Activated CD4-positive, alpha-beta T cell treated with anti-CD3 and anti-CD28 coated beads, Interleukin-2, Interleukin-6, amounts not matched to agents 100 ng/mL and 50 ng/mL, durations not matched to agents 16 hours and 8 hours (primary cell): ENCODE data around the gene ZNF697.
"Not testable (repeated sequence)": the region's sequence is repeated elsewhere in the genome, so short reads cannot be mapped to it uniquely, and the experiment has no call there.

Experiments
- DNase-seq: peaks from one replicate; pipeline ENCODE4 v3.0.0-alpha.2; 2020

ZNF697 gene

DNA sequence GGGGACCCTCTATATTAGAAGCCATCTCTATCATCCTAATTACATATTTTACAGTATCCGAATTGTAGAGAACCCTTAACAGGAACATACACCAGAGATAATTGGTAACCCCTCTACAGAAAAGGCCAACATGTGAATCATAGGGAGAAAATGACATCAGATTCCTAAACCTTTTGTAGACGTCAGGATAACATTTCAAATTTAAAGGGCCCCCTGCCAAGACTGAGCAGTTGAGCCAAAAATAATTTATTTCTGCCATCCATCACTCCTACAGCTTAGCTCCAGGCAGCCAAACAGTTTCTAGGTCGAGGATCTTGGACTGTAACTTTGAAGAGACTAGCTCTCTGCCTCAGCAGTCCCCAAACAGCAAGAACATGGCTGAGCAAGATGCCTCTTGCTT is 21.2 kb downstream of the ZNF697 start:
- no peak for DNase-seq

DNA sequence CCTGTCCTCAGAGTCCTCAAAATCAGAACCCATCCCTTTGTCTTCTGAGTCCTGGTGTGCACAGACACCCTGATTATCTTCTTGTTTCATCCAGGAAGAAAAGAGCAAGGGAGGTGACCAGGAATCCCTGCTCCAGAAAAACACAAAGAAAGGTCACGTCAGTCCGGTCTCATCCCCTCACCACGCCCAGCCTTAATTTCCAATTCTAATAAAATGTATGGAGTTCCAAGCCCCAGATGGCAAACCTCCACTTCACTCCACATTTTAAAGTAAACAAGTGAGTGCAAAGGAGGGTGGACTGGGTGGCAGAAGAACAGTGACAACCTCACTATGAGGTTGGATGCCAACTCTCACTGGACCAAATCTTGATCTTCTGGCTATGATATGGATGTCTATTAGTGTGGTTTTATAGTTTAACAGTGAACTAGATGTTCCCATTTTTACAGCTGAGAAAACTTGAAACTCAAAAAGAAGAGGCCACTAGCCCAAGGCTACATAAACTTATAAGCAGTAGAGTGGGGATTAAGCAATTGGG is 22.0 kb downstream of the ZNF697 start:
- DNase-seq, result no peak

DNA sequence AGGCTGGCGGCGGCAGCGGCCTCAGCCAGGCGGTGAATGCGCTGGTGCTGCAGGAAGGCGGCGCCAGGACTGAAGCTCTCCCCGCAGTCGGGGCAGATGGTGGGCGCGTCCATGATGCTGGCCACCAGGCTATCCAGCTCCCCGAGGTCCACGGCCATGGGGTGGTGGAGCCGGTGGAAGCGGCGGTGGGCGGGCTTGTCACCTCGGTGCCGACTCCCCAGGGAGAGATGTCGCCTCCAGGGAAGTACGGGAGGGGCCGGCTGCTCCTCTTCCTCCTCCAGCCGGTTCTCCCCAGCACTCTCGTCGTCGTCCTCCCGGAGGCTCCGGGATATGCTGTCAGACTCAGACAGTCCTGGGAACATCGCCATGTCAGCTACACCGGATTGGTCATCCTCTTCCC is 24.4 kb downstream of the ZNF697 start:
- DNase-seq, result no peak

DNA sequence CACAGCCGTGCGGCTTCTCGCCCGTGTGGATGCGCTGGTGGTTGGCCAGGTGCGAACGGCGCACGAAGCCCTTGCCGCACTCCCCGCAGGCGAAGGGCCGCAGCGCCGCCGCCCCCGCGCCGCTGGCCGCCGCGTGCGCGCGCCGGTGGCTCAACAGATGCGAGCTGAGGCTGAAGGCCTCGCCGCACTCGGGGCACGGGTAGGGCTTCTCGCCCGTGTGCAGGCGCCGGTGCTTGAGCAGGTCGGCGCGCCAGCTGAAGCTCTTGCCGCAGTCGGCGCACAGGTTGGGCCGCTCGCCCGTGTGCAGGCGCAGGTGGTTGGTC is 24.9 kb downstream of the ZNF697 start:
- DNase-seq, result no peak

DNA sequence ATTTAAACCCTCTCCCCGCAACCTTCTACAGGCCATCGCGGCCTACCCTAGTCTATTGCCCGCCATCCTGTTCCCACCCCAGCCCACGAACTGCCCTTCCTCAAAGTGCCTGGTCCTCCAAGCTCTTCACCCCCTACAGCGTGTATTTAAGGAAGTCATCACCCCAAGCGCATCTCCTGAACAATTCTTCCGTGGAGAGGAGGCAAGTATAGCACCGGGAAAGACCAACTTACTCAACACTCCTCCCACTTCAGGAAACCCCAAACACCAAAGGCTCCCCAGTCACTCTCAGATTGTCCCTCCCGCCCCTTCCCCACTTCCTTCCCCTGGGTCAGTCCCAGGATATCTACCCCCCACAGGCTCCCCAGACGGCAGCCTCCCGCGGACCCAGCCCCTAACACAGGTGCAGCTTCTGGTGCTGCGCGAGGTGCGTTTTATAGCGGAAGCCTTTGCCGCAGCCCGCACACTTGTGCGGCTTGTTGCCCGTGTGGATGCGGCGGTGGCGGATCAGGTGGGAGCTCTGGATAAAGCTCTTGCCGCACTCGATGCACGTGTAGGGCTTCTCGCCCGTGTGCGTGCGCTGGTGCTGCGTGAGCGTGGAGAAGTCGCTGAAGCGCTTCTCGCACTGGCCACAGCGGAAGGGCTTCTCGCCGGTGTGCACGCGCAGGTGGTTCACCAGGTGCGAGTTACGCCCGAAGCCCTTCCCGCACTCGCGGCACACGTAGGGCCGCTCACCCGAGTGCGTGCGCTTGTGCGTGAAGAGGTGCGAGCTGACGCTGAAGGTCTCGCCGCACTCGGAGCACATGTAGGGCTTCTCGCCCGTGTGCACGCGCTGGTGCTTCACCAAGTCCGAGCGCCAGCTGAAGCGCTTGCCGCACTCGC is 25.5 kb downstream of the ZNF697 start:
- DNase-seq, result no peak

DNA sequence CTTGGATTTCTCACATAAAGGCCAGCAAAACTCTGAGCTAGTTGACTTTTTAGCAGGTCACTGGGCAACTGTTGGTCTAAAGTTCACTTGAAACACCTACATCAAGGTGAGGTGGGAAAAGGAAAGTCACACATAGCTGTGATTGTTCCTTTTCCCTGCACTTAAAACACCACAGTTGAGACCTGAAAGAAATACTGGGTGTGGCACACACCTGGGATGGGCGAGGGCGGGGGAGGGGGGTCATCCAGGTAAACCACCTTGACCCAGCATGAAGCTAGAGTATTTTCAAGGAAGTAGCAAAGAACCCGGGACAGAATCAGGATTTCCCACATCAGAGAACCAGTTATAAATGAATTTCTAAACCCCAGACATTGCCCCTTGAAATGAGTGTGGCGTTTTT is 26.4 kb downstream of the ZNF697 start:
- no peak for DNase-seq

DNA sequence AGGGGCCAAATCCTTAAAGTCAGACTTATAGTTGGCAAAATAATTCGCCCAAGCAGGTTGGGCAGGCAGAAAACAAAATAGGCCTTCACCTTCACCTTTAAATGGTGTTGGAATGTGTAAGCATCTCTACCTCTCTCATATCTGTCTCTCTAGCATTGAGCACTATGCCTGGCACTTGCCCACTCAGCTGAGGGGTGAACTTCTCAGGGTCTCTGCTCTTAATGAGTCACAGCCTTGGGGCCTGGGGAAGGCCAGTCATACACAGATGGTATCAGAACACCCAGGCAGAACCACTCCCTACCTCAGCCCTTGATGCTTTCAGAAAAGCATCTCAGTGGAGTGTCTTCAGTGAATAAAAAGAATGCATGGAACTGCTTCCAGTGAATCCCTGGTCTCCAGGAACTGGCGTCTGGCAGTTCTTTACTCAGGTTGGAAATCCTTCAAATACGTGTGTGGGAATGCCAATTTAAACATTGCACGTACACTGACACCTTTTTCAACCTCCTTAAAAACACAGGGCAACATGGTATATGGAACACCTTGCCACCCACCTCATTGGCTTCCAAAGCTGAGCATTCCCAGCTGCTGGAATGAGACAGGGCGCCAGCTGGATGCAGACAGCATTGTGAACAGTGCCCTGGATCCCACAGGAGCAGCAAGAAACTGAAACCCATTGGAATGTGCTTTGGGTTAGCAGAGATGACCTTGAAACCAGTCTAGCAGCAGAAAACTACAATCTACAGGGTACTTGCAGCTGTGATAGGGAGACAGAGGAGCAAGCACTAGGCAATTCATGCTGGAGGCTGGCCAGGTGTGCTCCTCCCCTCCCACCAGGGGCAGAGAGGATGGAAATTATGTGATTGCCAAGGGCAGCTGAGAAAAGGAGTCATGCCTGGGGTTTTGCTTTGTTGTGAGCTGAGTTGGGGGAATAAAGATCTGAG is 30.0 kb downstream of the ZNF697 start:
- no peak for DNase-seq

DNA sequence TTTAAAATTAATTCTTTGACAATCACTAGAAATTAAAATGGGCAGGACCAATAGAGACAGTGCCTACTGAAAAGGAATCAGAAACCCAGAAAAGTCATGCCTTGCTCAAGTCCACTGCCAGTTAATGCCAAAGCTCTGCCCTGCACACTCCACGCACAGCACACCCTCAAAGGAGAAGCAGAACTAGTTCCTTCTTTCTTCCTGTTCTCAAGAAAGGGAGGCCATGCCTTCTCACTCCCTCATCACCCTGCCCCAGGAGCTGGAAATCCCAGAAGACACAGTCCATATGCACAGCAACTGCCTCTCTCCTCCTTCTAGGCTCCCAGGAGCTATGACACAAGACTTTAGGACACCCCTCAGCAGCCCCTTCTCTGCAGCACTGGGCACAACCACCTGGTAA is 31.3 kb downstream of the ZNF697 start:
- not testable (repeated sequence) for DNase-seq

DNA sequence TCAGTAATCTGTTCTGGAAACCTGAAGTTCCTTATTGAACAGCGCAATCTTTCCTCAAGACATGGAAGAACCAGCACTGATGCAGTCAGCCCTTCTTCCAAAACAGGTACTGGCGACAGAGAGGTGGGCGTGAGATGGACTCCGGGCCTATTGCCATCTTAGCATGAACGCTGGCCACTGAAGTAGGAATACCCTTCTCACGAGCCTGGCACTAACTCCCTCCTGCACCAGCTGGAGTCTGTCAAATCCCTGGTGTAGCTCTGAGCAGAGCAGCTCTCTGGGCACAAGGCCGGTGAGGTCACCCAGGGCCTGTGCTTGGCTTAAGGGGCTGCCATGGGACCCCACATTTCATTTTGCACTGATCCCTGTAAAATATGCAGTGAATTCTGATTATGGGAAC is 33.0 kb downstream of the ZNF697 start:
- not testable (repeated sequence) for DNase-seq

DNA sequence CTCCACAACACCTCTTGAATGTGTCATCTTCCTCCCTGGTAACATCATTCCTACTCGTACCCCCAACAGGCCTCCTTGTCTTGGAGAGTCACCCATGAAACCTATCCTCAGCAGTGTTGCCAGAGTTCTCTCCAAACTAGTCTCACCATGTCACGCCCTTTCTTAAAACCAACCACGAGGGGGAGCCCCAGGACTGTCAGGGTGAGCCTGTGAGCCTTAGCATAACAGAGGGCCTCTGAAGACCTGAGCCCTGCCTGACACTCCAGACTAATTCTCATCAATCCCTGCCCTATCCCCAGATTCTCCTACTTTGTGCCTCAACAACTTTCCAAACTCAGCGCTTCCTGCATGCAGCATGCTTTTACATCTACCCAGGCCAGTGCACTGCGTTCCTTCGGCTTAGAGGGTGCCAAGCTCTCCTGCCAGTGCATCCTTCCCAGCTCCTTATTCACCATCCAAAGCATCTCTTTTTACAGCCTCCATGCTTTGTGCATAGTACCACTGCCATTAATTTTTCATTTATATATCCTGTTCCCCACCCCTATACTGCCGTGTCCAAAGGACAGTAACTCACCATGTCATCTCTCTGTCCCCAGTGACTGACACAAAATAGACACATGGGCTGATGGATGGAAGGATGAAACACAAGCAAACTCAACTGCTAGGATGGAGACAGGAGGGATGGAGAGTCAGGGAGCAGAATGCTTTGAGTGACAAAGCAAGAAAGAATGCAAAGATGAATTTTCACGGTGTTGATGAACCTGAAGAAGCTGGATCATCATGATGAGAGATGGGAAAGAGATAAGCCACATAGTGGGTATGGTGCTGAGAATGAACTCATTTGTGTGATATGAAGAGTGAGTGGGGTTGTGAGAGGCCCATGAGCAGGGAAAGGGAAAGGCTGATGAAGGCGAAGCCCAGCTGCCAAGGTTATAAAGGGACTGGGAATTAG is 34.0 kb downstream of the ZNF697 start:
- DNase-seq, result peak; percentile 83

DNA sequence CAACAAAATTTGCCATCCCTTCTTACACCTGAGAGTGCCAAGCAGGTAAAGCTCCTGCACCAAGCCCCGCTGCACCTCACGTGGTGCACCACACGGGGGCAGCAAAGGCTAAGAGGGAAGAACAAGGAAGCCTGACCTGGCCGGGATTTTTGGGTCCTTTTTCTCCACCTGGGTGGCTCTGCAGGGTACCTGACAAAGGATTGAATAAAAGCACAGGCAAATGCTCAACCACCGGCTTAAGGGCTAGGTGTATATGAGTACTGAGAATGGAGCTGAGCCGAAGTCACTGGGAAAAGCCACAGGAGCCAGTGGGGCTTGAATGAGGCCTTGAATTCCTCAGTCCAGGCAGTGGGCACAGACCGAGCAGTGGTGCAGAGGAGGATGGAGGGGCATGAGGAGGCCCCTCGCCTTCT is 36.4 kb downstream of the ZNF697 start:
- peak; percentile 79 for DNase-seq

DNA sequence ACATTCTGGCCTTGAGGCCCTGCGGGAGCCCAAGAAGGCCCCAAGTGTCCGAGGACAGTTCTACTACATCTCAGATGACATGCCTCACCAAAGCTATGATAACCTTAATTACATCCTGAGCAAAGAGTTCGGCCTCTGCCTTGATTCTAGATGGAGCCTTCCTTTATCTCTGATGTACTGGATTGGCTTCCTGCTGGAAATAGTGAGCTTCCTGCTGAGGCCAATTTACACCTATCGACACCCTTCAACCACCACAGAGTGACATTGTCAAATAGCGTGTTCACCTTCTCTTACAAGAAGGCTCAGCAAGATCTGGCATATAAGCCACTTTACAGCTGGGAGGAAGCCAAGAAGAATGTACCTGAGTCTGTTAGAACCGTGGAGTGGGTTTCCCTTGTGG is 39.2 kb downstream of the ZNF697 start:
- not testable (repeated sequence) for DNase-seq

DNA sequence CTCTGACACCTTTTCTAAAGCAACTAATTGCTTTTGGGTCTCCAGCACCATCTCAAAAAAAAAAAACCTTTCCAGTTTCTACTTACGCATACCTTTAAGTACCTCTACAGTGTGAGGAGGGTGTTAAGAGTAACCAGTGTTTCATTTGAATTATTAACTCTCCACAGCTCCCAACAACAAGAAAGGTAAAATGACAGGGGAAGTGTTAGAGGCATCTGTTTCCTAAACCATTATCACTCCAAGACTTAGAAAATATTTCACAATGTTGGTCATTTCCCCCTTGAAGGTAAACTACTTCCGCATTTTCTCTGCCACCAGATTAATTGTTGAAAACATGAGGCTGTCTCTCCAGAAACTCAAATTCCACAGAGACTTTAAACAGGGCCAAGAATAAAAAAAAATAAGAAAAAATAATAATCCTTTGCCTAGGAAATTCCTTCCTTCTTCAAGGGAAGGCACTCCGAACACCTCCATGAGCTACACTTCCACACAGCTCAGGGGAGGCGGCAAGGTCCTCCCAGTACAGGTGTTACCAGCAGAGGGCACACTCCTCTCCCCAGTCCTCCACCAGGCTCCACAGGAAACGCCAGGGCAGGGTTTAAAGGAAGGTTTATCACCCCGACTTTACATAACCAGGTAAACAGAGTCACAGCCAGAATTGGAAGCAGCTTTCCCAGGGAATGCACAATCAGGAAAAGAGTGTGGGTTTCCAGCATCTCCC is 40.8 kb downstream of the ZNF697 start:
- DNase-seq, result not testable (repeated sequence)

DNA sequence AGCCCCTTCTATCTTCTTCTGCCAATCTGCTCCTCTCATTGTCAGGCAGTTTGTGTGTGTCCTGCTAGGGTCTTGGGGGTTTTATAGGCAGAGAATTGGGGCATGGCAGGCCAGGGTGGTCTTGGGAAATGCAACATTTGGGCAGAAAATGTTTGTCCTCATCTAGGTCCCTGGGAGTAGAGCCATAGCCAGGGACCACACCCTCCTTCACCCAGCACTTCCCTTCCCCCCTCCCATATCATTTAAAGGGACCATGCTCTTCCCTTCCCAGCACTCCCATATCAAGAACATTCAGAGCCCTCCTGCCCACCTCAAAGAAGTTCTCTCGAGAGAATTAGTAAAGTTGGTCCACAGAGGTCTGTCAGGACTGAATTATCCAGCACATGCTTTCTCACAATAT is 41.7 kb downstream of the ZNF697 start:
- no peak for DNase-seq

DNA sequence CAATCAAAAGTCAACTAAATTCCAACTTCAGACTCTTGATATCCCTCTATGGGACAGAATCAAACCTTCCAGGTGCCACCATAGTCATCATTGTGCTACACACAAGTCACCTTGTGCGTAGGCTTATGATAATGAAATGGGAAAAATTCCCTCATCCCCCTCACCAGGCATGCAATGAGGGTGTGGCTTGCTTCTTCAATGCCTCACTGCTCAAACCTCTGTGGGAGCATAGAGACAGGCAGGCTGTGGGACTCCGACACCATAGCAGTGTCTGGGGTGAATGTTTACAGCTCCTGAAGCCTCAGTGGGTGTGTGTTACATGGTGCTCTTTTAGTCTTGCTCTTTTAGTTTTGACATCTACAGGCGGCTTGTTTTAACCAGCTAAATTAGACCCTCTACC is 42.4 kb downstream of the ZNF697 start:
- DNase-seq, result no peak

DNA sequence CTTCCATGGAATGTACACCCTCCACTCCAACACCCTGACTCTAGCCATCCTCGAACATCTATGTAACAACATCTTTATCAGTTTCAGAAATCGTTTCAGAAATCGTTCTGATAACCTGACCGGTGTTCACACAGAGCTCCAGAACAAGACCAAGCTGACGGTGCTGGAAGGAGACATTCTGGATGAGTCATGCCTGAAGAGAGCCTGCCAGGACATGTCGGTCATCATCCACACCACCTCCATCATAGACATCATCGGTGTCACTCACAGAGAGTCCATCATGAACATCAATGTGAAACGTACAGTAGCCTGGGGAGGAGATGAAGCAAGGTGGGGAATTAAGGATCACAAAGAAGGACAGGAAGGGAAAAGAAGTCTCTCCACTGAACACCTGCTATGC is 43.0 kb downstream of the ZNF697 start:
- not testable (repeated sequence) for DNase-seq

DNA sequence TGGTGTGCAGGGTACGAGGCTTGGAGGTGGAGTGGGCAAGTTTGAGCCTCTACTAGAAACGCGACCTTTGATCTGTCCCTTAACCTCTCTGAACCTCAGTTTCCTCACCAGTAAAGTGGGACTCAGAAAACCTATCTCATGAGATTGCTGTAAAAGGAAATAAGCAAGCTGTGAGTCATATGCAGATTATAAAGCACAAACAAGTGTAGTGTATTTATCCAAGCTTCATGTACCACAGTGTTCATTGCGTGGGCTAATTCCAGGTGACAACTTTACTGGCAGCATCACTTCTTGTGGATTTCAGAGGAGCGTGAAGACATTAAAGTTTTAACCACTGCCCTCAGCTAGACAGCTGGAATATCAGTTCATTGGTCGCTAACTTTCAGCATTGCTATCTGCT is 44.4 kb downstream of the ZNF697 start:
- DNase-seq, result no peak

DNA sequence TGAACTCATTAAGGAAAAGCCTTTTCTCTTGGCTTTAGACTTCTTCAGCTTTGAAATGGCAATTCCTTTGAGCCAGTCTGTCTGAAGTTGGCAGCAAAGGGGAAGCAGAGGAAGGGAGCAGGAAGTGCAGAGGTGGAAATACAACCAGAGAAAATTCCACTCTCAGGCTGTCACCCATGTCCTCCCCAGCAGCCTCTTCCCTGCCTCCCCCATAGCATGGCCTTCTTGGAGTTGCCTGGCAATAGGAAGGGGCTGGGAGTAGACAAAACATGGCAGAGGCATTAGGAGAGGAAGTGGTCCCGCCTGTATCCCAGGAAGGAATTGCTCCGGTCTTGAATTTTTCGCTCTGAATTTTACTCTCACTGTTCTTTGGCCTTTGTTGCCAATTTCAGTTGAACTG is 44.8 kb downstream of the ZNF697 start:
- not testable (repeated sequence) for DNase-seq

DNA sequence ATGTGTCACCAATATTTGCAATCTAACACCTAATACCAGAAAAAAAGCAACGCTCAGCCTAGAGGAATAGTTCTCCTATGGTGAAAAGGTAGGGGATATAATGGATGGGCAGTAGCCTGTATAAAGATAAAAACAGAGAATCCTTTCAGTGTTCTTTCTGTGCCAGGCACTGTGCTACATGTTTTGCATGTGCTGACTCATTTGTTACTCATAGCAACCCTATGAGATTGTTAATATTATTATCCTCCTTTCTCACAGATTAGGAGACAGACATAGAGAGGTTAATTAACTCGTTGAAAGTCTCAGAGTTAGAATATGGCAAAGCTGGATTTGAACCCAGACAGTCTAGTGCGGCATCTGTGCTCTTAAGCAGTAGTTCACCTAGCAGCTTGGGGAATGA is 45.3 kb downstream of the ZNF697 start:
- not testable (repeated sequence) for DNase-seq

DNA sequence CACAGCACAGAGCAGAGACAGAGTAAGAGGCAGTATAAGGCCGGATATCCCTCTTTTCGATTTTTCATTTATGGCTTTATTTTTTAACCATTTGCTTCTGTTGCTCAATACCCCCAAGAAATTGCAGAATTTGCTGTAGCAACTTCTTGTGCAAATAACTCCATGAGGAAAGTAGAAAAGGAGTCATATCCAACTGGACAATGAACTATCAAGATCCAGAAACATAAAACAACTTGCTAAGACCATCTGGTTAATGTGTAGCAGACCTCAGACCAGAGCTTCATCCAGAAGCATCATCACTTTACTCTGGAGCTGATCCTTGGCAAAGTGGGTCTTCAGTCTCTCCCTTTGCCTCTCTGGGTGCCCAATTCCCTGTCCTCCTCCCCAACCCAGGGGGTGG is 45.9 kb downstream of the ZNF697 start:
- DNase-seq, result no peak

DNA sequence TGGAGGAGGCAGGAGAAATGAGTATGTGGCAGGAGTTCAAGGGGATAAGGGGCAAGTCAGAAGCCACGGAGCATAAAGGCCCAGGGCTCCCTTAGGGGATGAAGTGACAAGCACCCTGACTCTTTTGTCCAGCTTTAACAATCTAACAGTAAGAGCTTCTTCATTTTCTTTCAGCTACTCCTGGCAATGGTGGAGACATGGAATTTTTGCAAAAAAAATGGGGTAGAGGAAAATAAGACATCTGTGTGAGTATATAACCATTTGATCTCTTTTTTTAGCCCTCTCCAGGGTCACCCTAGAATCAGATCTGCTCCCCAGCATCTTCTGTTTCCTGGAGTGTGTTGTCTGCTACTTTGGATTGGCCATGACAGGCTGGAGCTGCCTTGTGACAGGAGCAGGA is 47.1 kb downstream of the ZNF697 start:
- DNase-seq, result no peak

DNA sequence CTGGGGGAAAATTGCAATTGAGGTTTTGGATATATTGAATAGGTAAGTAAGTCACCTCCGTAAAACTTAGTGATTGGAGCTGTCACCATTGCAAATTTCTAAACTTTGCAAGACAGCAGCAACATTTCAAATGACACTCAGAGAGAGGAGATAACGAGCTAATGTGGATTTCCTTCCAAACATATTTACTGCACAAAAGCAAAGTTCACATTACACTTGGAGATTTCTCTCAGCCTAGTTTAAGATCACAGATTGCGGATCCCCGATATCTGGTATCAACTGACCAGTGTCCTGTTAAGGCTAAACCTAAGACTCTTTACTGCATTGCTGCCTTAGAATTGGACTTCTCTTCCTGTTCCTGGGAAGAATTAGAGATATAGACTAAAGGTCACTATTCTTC is 47.5 kb downstream of the ZNF697 start:
- no peak for DNase-seq
